Neural cell (in vitro differentiated cells): Measurements from ENCODE around the gene CCDC144A.
"Not testable (repeated sequence)": the region's sequence is repeated elsewhere in the genome, so short reads cannot be mapped to it uniquely, and the experiment has no call there.

Experiments used
- EZH2 ChIP-seq: fragments of 200-600, 300-800 bp; shearing (Covaris generic), sonication (generic); IDR thresholded peaks from 2 replicates; pipeline ENCODE4 v1.6.1; 2014; ENCODE audit warnings: antibody characterized with exemption, low read length, borderline replicate concordance, mild to moderate bottlenecking; ENCODE audit not compliant: insufficient read depth, poor library complexity, severe bottlenecking
- POLR2AphosphoS5 ChIP-seq: IDR thresholded peaks from 2 replicates; pipeline ENCODE4 v1.6.1; 2012
- RAD21 ChIP-seq: fragments of 450-650 bp; conservative IDR thresholded peaks from 2 replicates; pipeline ENCODE4 v1.6.1; 2014; ENCODE audit warnings: antibody characterized with exemption, mild to moderate bottlenecking, moderate library complexity
- TAF1 ChIP-seq: IDR thresholded peaks from 2 replicates; pipeline ENCODE4 v1.6.1; 2012; ENCODE audit warnings: low read depth
- TF ChIP-seq, protein P1 (sequence below): fragments of 450-650 bp; IDR thresholded peaks from 2 replicates; pipeline ENCODE4 v1.5.1; 2014; ENCODE audit warnings: antibody characterized with exemption, mild to moderate bottlenecking, moderate library complexity; ENCODE audit not compliant: poor library complexity, severe bottlenecking
- TF ChIP-seq, protein P2 (sequence below): IDR thresholded peaks from 2 replicates; pipeline ENCODE4 v1.6.1; 2012; ENCODE audit warnings: borderline replicate concordance

DNA sequence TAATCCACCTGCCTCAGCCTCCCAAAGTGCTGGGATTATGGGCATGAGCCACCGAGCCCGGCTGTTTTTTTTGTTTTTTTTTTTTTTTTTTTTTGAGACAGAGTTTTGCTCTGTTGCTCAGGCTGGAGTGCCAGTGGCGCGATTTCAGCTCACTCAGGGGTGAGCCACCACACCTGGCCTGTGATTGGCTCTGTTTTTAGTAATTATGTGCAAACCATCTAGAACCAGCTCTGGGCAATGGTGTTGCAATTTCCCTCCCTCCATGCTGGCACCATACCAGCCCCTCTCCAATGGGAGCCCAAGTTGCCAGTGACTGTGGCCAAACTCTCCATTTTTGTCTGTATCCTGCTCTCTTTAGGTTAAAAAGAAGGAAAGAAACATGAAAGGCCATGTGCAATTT lies 4.0 kb upstream of the CCDC144A start:
- TF ChIP-seq TAF1, EZH2, POLR2AphosphoS5, RAD21: not testable (repeated sequence)
- TF ChIP-seq, protein P1, sequence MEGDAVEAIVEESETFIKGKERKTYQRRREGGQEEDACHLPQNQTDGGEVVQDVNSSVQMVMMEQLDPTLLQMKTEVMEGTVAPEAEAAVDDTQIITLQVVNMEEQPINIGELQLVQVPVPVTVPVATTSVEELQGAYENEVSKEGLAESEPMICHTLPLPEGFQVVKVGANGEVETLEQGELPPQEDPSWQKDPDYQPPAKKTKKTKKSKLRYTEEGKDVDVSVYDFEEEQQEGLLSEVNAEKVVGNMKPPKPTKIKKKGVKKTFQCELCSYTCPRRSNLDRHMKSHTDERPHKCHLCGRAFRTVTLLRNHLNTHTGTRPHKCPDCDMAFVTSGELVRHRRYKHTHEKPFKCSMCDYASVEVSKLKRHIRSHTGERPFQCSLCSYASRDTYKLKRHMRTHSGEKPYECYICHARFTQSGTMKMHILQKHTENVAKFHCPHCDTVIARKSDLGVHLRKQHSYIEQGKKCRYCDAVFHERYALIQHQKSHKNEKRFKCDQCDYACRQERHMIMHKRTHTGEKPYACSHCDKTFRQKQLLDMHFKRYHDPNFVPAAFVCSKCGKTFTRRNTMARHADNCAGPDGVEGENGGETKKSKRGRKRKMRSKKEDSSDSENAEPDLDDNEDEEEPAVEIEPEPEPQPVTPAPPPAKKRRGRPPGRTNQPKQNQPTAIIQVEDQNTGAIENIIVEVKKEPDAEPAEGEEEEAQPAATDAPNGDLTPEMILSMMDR = not testable (repeated sequence)
- TF ChIP-seq, protein P2, sequence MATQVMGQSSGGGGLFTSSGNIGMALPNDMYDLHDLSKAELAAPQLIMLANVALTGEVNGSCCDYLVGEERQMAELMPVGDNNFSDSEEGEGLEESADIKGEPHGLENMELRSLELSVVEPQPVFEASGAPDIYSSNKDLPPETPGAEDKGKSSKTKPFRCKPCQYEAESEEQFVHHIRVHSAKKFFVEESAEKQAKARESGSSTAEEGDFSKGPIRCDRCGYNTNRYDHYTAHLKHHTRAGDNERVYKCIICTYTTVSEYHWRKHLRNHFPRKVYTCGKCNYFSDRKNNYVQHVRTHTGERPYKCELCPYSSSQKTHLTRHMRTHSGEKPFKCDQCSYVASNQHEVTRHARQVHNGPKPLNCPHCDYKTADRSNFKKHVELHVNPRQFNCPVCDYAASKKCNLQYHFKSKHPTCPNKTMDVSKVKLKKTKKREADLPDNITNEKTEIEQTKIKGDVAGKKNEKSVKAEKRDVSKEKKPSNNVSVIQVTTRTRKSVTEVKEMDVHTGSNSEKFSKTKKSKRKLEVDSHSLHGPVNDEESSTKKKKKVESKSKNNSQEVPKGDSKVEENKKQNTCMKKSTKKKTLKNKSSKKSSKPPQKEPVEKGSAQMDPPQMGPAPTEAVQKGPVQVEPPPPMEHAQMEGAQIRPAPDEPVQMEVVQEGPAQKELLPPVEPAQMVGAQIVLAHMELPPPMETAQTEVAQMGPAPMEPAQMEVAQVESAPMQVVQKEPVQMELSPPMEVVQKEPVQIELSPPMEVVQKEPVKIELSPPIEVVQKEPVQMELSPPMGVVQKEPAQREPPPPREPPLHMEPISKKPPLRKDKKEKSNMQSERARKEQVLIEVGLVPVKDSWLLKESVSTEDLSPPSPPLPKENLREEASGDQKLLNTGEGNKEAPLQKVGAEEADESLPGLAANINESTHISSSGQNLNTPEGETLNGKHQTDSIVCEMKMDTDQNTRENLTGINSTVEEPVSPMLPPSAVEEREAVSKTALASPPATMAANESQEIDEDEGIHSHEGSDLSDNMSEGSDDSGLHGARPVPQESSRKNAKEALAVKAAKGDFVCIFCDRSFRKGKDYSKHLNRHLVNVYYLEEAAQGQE = not testable (repeated sequence)
